NAMALWA (cell line): ENCODE measurements around the gene HLF.

Experiments used
- DNase-seq: peaks from one replicate; pipeline ENCODE4 v3.0.0-alpha.2; 2015; ENCODE audit warnings: low spot score

Gene HLF

DNA sequence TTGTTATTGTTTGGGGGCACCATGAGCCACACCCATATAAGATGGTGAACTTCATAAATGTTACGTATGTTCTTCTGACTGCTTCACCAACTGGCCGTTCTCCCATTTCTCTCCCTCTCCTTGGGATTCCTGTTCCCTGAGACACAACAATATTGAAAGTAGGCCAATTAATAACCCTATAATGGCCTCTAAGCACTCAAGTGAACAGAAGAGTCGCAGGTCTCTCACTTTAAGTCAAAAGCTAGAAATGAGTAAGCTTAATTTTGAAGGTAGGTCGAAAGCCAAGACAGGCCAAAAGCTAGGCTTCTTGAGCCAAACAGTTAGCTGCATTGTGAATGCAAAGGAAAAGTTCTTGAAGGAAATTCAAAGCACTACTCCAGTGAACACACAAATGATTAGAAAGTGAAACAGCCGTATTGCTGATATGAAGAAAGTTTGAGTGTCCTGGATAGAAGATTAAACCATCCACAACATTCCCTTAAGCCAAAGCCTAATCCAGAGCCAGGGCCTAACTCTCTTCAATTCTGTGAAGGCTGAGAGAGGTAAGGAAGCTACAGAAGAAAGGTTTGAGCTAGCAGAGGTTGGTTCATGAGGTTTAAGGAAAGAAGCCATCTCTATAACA lies 25.8 kb downstream of the HLF start:
- DNase-seq, result no peak

DNA sequence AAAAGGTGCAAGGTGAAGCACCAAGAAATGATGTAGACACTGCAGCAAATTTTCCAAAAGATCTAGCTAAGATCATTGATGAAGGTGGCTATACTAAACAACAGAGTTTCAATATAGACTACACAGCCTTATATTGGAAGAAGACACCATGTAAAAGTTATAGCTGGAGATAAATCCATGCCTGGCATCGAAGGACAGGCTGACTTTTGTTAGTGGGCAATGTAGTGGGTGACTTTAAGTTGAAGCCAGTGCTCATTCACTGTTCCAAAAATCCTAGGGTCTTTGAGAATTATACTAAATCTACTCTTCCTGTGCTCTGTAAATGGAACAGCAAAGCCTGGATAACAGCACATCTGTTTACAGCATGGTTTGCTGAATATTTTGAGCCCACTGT lies 26.4 kb downstream of the HLF start:
- DNase-seq, result no peak

DNA sequence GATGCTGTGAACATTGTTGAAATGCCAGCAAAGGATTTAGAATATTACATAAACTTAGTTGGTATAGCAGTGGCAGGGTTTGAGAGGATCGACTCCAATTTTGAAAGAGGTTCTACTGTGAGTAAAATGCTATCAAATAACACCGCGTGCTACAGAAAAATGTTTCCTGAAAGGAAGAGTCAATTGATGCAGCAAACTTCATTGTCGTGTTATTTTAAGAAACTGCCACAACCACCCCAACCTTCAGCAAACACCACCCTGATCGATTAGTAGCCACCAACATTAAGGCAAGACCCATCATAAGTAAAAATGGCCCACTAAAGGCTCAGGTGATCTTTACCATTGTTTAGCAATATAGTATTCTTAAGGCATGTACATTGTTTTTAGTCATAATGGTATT lies 27.3 kb downstream of the HLF start:
- no peak for DNase-seq

DNA sequence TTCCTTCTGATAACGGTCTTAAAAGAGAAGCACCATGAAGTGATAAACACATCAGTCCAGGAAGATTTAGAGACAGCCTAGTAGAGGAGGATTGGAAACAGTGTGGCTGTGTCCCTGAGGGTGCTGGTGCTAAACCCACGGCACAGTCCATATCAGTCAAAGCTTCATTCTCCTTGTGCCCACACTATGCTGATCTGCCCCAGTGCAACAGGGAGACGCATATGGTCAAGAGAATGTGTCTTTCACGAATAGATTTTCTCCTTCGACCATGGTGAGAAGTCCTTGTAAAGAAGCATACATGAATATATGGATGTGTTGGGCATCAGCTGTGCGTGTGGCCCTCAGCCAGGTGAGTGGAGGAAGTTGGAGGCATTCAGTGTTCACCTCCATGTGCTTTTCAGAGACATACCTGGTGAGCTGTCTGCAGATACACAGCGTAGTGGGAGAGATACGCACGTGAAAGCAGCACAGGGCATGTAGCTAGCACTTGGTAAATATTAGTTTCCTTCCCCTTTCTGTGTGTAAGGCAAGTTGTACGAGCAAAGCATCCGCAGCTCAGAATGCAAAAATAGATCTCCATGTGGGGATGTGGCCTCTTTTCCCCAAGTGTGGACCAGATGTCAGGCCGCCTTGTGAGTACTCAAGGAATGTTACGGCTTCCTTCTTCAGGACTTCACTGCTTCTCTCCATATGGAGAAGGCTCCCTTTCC lies 29.4 kb downstream of the HLF start:
- no peak for DNase-seq

DNA sequence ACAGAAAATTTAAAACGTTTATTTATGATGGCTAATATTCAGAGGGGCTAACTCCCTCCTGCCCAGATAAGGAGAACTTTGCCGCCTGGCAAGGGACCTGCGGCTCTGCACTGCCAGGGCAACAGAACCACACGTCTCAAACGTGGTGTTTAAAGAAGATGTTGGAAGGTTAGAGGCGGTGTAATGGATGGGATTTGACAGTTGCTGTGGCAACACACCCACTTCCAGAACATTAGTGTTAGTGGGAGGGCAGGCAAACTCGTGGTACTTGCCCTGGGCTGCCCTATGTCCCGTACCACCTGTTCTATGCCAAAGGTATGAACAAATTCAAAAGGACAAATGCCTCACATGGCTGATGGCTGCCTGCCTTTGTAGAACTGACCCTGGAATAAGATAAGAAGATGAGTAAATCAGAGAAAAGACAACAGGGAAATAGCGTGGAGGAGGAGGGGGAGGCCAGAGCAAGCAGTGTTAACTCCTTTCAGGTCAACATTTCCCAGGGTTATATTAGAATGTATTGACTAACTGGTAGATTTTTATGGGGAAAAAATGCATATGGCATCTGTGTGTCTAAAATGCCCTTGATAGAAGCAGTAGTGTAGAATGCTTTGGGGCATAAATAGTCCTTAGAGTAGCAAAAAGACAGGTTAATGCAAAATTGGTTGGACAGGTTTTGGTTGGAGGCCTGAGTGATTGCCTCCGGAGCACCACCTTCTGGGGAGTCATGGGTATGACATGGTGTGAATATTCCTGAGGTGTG lies 30.8 kb downstream of the HLF start:
- DNase-seq, result peak; percentile 75

DNA sequence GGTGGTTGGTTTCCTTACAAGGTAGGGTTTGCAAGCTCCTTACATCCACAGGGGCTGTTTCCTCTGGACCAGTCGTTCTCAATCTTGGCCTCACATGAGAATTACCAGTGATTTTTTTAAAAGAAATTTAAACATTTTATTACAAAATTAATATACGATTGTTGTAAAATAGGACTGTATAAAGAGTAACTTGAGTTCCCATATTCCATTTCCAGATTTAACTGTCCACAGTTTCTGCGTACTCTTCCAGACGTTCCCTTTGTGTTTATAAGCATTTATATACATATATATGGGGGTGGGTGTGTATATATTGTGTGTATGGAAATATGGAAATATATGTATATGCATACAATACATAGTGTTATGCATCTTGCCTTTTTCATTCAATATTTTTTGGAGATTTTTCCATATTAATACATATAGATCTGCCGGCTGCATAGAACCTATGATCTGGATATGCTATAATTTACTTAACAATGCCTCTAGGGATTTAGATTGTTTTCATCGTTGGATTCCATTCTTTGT lies 31.5 kb downstream of the HLF start:
- DNase-seq, result no peak

DNA sequence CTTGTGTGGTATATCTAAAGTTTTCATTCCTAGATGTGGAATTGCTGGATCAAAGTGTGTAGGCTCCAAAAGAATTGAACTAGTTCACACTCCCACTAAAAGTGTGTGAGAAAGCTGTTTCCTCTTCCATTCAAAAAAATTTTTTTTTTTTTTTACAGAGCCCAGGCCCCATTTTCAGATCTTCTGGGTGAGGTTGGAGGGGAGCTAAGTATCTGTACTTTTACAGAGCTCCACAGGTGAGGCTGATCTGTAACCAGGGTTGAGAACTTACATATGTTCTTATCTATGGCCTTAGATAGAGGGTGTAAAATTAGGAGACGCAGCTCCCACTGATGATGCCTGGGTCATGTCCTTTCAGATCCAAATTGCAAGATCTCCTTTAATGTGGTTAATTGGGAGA lies 31.9 kb downstream of the HLF start:
- no peak for DNase-seq

DNA sequence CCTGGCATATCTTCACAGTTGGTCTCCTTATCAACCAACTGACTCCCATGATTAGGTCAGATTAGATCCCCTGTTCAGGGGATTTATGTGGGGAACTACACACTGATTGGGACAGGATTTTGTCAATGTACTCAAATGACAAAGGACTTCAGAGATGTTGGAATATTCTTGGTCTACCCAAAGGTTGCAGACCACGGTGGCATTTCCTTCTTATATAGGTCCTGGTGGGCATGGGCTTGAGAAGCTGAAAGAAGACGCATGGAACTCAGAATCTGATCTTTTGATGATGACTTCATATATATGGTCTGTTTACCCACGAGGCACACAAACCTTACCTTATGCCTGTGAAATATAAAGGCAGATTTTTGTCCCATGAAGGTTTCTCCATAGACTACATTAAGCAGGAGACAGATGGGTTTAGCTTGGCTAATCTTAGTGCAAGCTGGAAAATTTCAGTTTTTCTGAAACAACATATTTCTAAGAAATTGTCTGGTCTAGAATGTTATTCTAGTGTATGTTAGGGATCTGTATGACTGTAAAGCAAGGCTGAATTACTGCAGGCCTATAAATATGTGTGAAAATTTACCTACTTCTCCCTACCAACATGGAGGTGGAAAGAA lies 33.5 kb downstream of the HLF start:
- no peak for DNase-seq

DNA sequence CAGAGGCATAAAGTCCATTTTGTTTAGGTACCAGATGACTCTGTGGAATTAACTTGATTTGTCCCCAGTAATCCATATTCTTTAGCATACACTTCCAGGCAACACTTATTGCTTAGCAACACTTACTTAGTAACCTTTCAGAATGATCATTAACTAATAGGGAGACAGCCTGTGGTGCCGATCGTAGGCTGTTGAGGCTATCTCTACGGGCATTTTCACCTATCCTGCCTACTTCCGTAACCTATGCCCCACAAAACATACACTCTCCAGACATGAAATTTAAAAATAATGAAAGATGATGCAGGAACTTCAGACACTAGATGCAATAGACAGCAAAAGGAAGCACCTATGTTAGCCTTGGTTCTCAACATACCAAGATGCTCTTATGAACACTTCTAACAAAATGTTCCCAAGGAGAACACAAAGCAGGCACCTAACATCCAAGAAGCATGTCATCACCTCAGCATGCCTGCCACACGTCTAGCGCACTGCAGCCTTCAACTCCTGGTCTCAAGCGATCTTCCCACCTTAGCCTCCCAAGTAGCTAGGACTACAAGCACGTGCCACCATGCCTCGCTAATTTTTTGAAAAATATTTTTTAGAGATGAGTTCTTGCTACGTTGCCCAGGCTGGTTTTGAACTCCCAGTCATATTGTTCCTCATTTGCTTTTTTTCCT lies 34.5 kb downstream of the HLF start:
- no peak for DNase-seq

DNA sequence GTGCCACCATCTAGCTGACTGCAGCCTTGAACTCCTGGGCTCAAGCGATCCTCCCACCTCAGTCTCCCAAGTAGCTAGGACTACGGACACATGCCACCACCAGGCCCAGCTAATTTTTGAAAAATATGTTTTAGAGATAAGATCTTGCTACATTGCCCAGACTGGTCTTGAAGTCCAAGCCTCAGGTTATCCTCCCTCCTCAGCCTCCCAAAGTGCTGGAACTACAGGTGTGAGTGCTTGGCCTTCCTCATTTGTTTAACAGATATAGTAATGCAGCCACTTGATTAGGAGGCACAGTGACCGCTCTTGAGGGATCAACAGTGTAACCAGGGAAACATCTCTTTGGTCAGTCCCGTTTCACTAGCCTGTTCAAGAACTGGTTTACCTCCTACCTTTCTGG lies 35.1 kb downstream of the HLF start:
- no peak for DNase-seq

DNA sequence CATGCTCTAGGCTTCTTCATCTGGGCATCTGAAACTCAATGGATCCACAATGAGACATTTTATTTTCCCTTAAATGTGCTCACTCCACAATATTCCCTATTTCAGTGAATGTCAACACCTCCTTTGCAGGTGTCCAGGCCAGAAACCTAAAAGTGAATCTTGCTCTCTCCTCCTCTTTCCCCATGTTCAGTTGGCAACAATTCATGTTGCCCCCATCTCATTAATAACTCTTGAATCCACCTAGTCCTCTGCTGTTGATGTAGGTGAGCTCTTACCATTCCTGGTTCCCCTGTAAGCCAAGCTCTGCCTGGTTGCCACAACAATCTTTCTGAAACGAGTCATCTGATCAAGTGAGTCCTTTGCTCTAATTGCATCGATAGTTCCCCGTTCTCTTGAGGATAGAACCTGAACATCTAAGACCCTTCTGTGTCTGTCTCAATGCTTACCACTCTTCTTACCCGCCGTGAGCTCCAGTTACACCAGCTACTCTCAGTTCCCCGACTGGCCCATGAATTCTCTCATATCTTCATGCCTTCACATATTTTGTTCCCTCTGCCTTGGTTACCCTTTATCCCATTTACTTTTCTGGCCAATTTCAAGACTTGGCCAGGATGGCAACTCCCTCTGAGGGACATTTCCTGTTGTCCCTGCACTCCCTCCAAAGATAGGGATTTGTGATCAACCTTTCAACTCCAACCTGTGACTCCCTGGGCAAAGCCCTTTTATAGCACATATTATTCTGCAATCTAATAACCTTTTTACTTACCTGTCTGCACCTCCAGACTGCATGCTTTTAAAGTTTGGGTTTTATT lies 35.9 kb downstream of the HLF start:
- DNase-seq, result no peak

DNA sequence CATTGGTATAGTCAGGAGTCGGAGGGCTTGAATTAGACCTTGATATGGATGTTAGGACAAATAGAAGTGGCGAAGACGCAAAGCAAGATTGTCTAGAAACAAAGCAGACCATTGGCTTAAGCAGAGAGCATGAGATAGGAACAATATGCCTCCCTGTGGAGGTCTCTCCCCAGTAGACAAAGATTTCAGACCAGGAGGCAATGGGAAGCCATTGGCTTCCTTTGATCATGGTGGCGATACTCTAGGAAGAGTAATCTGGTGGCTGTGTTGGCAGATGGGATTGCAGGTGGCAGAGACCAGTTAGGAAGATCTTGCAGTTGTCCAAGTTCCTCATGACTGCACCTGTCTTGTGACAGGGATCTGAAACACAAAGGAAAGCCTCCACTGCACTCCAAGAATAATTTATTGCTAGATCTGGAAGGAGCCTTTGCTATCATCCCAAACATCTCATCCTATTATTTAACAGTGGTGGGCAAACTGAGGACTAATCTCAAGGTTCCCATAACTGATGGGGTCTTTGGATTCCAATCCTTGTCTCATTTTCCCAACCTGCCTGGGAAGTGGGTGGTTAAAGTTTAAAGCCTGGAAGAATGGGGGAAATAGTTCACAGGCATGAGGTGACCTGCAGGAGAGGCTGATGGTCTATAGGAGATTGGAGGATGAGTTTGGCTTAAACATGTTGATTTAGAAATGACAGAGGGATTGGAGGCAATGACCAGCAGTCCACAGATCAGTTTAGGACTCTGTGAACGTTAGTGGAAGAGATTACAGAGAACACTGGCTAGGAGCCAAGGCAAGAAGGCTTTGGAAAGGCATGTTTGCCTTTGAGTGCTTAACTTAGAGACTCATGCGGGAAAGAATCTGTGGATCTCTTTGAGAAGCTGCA lies 37.0 kb downstream of the HLF start:
- DNase-seq, result no peak

DNA sequence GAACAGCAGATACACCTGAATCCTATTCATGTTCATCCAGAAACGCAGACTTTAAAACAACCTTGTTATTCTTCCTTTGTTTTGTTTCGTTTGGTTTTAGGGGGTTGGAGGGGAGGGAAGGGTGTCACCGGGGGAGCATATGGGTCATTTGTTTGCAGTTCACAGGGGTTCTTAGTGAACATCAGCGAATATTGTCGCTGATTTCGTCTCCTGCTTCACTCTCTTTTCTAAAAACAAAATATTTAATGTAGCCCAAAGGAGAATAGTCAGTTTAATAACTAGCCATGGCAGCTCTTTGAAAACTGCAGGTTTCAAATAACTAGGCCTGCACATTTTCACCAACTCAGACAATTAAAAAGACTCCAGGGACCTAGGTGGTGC lies 37.6 kb downstream of the HLF start:
- DNase-seq, result no peak

DNA sequence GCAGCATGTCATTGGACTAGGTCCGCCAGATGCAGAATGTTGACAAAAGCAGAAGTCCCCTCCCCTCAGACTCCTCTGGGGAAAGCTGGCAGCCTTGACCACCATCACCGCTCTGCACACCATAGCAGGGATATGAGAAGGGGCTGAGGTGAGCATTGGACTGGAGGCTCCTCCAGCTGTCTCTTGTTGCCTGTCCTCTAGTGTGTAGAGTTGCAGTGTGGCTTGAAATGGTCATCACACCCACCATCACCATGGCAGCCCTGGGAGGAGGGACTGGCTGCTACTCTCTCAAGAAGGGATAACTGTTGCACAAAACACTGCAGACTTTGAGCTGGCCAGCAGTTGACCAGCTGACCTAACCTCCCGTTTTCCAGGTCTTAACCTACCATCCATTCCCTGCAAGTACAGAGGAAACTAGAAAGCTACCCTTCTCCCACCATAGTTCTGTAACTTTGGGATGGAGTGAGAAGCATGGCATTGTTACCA lies 38.3 kb downstream of the HLF start:
- no peak for DNase-seq

DNA sequence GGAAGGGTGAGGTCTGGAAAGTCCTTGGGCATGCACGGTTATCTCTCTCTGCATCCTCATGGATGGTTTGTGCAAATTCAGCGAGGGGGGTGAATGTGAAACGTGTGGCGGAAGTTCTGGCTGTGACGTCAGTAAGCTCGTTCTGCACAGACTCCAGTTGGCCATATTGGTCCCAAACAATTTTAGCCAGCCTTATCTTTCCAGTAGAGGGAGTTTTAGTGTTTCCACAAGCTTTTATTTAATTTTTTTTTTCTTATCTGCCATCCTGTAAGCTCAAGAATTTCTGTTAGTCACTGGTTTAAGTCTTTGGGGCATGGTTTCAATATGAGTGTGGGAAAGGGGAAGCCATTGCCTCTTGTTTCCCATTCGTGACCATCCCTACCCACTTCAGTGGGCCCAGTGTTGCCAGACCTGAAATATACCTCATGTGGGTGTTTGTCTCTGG lies 39.0 kb downstream of the HLF start:
- DNase-seq, result no peak

DNA sequence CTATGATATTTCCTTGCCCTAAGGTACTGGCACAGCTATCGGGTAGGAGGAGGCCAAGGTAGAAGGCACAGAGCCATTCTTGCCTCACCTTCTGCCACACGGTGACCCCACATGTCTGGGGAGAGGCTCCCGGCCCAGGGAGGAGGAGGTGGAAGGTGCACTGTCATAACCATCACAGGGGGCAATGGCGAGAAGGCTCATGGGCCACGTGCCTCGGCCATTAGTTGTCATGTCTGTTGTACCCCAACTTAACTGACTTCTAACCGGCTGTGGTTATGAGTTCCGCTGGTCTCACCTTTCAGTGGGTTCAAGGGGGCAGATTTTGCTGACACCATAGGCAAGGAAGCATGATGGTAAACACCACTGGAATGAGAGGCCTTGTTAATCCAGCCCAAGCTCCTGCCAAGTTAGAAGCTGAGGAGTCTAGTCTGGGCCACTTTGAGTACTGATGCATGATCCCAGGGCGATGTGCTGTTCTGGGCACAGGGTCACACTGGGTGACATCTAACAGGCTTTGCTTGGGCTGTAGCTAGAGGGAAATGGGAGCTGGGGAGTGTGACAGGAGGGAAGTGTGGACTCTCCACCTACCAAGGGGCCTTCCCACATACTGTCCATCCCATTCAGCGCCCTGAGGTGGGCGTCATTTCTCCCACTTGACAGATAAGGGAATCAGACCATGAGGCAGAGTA lies 39.6 kb downstream of the HLF start:
- no peak for DNase-seq

DNA sequence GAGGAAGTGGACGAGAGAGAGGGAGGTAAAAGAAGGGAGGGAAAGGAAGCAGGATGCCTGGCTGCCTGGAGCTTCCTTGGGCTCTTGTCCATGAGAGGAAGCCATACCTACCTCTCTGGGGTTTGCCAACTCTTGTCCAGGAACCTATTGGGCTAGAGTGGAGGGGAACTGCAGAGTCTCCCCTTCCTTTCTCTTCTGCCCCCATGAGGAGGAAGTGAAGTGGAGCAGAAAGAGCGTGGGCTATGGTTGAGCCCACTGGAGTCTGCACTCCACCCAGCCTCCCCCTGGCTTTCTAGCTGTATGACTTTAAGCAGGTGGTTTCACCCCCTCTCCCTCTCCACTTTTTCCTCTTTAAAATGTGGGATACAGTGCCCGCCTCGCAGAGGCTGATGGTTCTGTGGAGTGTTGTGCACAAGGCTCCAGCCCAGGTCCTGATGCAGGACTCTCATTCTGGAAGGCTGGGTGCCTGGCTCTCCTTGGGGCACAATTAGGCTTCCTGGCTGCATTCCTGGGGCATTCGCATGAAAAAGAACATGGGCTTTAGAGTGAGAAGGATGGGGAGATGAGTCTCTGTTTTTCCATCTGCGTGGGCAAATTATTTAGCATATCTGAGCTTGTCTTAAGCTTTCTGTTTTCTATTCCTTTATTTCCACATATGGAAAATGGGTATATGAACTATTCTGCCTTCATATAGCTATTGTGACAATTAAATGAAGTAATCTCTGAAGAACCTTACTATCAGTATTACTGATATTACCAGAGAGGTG lies 40.7 kb downstream of the HLF start:
- no peak for DNase-seq

DNA sequence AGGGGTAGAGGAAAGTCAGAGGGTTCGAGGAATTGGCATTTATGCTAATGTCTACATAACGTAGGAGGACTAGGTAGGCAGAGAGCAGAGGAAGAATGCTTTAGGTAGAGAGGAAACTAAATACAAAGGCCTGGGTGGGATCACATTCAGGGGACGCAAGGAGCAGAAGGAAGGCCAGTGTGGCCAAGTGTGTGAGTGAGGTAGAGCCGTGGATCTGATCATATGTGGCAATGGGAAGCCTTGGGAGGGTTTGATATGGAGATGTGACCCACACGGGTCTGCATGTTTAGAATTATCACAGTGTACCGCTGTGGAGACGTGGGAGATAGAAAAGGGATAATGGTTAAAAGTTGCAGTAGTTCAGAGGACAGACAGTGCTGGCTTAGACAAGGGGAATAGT lies 43.1 kb downstream of the HLF start:
- no peak for DNase-seq
